ENCODE data around the gene GLUD2. TPM values are rescaled to one million over a fixed set of nuclear protein-coding genes. Genes with fewer than 3 reads are reported as not detected.
"Not testable (repeated sequence)": the region's sequence is repeated elsewhere in the genome, so short reads cannot be mapped to it uniquely, and the experiment has no call there.

Gene GLUD2
- total RNA-seq: 1 to 10 TPM; 1.7 to 2.0 TPM
- long read RNA-seq, donor 1: 0 reads
- long read RNA-seq, donor 2: 0 reads

DNA sequence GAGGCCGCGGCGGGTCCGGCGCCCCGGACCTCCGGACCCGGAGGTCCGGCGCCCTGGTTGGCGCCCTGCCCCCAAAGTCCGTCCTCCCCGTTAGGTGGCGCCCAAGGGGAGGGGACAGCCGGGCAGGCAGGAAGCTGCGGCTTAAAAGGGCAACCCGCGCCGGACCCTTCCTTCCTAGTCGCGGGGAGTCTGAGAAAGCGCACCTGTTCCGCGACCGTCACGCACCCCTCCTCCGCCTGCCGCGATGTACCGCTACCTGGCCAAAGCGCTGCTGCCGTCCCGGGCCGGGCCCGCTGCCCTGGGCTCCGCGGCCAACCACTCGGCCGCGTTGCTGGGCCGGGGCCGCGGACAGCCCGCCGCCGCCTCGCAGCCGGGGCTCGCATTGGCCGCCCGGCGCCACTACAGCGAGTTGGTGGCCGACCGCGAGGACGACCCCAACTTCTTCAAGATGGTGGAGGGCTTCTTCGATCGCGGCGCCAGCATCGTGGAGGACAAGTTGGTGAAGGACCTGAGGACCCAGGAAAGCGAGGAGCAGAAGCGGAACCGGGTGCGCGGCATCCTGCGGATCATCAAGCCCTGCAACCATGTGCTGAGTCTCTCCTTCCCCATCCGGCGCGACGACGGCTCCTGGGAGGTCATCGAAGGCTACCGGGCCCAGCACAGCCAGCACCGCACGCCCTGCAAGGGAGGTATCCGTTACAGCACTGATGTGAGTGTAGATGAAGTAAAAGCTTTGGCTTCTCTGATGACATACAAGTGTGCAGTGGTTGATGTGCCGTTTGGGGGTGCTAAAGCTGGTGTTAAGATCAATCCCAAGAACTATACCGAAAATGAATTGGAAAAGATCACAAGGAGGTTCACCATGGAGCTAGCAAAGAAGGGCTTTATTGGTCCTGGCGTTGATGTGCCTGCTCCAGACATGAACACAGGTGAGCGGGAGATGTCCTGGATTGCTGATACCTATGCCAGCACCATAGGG, at the start of gene GLUD2:
Gene GLUD2 (plus strand): TSS at position 170 of the 979 bp plus-strand sequence. CDS start 75 bp downstream, at position 245.
- intact Hi-C loops (cut with DNase I): not testable (repeated sequence)
- peak; percentile 84 for DNase-seq (ENCODE audit: low spot score)

DNA sequence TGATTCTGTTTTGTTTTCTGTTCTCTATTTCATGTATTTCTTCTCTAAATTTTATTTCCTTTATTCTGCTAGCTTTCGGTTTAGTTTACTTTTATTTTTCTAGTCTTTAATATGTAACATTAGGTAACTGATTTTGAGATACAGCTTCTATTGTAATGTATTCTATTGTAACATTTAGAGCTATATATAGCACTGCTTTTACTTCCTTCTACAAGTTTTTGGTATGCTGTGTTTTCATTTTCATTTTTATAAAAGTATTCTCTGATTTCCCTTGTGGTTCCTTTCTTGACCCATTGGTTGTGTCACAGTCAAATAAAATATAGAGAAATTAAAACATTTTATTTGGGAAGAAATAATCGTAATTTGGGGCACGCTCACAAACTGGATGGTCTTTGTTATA, 48.0 kb upstream of the GLUD2 start:
- DNase-seq (ENCODE audit: low spot score): no peak
- intact Hi-C loops (cut with DNase I): no loop called here

DNA sequence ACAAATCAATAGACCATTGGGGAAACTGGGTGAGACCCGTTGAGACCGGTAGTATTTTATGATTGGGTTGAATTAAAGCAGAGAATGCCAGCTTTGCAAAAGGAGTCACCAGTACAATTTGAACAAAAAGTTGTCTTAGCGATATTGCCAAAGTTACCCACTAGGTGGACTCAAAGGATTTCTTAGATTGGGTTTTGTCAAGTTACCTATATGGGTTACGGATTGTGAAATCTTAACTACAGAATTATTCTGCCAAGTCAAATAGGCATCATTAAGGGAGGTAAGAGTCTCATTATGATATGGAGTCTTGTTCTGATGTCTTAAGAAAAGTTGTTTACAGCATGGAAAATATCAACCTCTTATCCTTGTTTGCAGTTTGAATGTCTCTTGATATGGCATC, 46.8 kb upstream of the GLUD2 start:
- intact Hi-C loops (cut with DNase I): no loop called here

DNA sequence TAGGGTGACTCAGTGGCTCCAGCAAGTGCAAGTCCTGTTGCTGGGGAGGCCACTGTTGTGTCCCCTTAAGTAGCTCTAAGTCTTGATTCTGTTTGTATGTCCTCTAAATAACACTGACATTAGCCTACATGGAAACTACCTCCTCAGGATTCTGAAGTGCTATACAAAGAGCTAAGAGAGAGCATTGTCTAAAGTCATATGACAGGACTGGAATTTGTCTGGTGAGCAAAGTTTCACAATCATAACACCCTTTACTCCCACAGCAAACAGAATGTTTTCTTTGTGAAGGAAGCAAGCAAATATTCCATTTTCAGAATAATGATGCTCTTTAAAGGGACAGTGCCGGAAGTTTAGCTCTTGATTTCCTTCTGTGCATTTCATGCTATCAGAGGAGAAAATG, 38.5 kb upstream of the GLUD2 start:
- no peak for DNase-seq (ENCODE audit: low spot score)
- intact Hi-C loops (cut with DNase I): no loop called here

More for the DNA sequence above, 46.8 kb upstream of the GLUD2 start:
- DNase-seq (ENCODE audit: low spot score): no peak

DNA sequence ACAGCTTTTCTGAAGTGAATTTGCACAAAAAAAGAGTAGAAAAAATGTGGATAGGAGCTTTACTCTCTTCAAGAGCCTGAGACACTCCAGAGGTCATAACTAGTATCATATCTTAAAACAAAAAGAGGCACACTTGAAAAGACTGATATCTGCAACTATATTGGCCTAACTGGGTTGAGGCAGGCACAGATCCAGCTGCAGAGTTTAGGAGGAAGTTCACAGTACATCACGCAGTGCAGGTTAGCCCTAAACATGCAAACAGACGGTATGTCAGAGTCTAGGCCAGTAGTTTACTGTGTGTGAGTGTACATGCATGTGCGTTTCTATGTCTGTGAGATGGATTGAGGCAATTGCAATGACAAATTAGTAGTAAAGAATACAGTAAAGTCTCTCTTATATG, 37.6 kb upstream of the GLUD2 start:
- intact Hi-C loops (cut with DNase I): loop anchor here in 1 of 2 donors (5.0 kb wide), 1 partner anchor 1238 kb away; no protein-coding TSS in a partner anchor
- DNase-seq (ENCODE audit: low spot score): no peak

DNA sequence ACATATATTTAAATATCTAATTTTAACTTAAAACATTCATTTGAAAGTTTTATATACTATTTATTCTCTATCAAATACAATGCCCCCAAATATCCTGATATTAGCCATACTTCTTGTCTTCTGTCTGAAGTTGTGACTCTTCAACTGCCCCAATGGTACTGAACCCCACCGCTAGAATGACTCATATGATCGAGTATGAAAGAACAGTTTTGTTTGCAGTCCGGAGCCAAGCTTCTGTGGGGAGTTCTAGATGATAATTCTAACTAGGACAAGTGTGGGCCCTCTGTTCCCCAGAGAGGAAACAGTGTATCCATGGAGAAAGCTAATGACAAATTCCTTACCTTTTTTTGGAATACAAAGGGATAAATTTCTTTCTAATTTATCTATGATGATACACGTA, 37.2 kb upstream of the GLUD2 start:
- intact Hi-C loops (cut with DNase I): loop anchor here in 1 of 2 donors (5.0 kb wide), 1 partner anchor 1237 kb away; no protein-coding TSS in a partner anchor
- no peak for DNase-seq (ENCODE audit: low spot score)

DNA sequence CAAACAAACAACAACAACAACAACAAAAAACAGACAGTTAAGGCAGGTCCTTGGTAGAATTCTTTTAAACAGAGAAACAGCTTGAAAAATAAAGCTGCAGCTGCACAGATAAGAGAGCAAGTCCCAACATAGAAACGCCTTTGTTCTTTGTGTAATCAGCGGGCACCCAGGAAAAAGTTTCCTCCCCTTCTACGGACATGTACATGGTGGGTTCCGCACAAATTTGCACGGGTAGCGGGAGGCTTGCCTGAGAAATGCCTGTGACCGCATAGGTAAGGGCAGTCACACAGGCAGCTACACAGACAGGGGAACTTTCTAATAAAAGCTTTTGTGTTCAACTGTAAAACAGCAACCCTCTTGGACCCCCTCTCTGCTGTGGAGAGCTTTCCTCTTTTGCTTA, 36.2 kb upstream of the GLUD2 start:
- DNase-seq (ENCODE audit: low spot score): no peak
- intact Hi-C loops (cut with DNase I): loop anchor here in 1 of 2 donors (5.0 kb wide), 1 partner anchor 1236 kb away; no protein-coding TSS in a partner anchor

DNA sequence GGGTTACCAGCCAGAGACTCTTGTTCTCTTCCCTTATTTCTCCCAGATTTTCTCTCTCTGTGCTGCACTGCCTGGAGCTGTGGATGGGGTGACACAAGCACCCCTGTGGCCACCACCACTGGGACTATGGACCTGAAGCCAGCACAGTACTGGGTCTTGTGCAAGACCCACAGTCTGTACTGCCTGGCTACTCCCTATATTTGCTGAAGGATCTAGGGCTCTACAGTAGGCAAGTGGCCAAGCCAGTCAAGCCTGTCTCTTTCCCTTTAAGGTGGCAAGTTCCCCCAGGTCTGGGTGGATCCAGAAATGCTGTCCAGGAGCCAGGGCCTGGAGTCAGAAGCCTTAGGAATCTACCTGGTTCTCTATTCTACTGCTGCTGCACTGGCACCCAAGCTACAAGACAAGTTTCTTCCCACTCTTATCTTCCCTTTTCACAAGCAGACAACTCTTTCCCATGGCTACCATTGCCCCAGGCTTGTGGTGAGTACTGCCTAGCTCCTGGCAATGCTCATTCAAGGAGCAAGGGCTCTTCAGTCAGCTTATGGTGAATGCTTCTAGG, 33.4 kb upstream of the GLUD2 start:
- intact Hi-C loops (cut with DNase I): loop anchor here in 1 of 2 donors (5.0 kb wide), 1 partner anchor 1233 kb away; no protein-coding TSS in a partner anchor
- DNase-seq (ENCODE audit: low spot score): no peak

DNA sequence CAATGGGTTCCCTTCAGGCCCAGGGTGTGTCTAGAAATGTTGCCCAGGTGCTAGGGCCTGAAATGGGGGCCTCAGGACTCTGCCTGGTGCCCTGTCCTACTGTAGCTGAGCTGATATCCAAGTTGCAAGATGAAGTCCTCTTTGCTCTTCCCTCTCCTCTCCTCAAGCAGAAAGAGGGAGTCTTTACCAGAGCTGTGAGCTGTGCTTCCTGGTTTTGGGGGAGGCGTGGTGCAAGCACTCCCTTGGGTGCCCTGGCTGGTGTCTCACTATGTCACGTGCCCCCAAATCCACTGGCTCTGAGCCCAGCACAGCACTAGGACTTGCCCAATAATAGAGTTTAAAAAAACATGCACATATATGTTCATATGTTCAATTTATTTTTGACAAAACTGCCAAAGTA, 32.6 kb upstream of the GLUD2 start:
- intact Hi-C loops (cut with DNase I): loop anchor here in 1 of 2 donors (5.0 kb wide), 1 partner anchor 1232 kb away; no protein-coding TSS in a partner anchor
- no peak for DNase-seq (ENCODE audit: low spot score)

DNA sequence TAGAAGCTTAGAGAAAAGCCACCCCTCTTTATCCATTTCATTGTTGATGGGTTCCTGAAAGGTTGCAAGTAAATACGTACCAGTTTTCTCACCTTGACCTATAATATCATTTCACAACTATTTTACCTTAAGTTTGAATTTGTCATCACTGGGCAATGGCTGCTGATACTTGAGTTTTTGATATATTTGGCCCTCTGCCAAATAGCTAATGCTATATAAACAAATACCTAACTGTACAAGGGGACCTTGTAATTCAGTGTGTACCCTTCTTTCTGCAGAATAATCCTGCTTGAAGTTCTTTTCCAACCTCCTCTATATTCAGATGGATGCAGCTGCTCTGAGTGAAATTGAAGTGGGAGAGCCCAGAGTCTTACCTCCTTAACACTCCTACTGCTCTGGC, 19.0 kb upstream of the GLUD2 start:
- no peak for DNase-seq (ENCODE audit: low spot score)
- intact Hi-C loops (cut with DNase I): no loop called here

DNA sequence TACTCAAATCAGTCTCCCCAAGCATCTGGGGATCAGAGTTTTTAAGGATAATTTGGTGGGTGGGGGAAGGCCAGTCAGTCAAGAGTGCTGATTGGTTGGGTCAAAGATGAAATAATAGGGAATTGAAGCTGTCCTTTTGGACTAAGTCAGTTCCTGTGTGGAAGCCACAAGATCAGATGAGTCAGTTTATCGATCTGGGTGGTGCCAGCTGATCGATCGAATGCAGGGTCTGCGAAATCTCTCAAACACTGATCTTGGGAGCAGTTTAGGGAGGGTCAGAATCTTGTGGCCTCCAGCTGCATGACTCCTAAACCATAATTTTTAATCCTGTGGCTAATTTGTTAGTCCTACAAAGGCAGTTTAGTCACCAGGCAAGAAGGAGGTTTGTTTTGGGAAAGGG, 17.3 kb upstream of the GLUD2 start:
- DNase-seq (ENCODE audit: low spot score): no peak
- intact Hi-C loops (cut with DNase I): no loop called here

DNA sequence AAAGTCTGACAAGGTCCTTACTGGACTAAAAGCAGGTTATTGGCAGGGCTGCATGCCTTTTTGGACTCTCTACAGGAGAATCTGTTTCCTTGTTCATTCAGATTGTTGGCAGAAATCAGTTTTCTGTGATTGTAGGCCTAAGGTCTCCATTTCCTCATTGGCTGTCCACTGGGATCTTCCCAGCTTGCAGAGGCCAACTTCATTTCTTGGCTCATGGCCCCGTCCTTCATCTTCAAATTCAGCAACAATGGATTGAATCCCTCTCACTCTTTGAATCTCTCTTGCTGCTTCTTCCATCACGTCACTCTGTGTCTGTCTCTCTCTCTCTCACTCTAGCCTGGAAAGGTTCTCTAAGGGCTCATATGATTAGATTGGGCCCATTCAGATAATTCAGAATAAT, 14.9 kb upstream of the GLUD2 start:
- no peak for DNase-seq (ENCODE audit: low spot score)
- intact Hi-C loops (cut with DNase I): no loop called here

DNA sequence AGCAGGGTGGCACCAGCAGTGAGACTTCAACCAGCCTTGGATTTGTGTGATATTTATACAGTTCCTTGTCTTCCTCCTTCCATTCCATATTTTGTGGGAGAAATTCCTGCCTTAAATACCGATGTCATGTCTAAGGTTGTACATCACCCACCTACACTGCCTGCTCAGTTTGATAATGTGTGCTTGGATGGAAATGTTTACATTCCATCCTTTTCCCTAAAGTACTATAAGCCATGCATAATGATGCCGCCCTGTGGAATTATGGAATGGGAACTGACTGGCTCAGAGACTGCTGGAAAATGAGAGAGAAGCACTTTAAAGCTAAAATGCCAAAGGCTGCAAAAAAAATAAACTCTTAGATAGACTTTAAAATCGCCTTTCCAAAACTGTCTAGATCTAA, 11.3 kb upstream of the GLUD2 start:
- intact Hi-C loops (cut with DNase I): no loop called here
- no peak for DNase-seq (ENCODE audit: low spot score)

DNA sequence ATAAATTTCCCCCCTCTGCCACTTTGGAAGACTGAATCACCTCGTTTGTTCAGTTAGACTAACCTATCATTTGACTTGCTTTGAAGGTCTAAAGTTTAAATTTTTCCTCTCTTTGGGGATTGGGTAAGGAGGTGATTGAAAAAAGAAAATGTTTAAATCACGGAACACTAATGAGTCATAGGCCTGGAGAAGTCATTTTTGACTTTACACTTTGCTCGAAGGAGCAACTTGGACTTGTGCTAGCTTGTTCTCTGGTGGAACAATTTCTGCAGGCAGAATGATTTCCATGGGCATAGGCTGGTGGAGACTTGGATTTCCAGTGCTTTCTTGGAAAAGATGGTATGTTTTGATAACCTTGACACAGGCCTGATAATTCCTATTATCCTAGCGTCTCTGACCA, 10.5 kb upstream of the GLUD2 start:
- intact Hi-C loops (cut with DNase I): no loop called here
- DNase-seq (ENCODE audit: low spot score): no peak

DNA sequence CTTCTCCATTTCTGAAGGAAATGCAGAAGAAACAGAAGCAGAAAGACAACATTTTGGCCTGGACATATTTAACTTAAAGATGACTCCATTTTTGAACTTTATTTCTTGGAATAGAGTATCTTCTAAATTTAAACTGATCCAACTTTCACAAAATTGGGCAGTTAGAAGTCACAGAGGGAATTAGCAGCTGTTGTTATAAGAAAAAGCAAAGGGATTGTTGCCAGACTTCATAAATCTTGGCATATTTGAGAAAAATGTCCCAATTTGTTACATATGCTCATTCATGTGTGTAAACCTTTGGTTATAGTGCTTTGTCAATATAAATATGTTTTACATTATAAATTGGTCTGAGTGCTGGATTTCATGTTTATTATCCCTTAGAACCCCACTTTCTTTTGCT, 3.4 kb downstream of the GLUD2 start:
- DNase-seq (ENCODE audit: low spot score): no peak
- intact Hi-C loops (cut with DNase I): no loop called here

DNA sequence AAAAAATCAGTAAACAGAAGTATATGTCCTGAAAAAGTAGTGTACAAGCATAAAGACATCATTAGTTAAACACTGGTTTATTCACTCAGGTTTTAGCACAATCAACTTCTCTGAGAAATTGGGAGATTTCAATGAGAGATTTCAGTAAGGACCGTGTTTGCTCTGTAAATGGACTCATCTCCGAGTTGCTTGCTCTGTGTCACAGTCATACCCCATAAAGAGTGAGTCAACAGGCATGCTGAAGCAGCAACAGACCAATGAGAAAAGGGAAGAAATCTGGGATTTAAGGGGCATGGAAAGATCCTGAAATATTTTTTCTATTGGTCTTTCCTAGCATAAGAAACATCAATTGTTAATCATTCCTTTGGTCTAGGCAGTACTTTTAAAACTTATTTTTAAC, 4.7 kb downstream of the GLUD2 start:
- intact Hi-C loops (cut with DNase I): loop anchor here in 1 of 2 donors (2.0 kb wide), 1 partner anchor 39 kb away; no protein-coding TSS in a partner anchor

DNA sequence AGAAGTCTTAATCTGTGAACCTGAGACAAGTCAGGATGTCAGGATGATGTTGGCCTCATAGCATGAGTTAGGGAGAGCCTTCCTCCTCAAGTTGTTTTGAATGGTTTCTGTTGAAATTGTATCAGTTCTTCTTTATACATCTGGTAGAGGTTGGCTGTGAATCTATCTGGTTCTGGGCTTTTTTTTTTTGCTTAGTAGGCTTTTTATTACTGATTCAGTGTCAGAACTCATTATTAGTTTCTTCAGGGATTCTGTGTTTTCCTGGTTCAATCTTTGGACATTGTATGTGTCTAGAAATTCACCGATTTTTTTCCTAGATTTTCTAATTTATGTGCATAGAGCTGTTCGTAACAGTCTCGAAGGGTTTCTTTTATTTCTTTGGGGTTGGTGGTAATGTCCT, 14.9 kb downstream of the GLUD2 start:
- intact Hi-C loops (cut with DNase I): no loop called here
- no peak for DNase-seq (ENCODE audit: low spot score)

More for the DNA sequence above, 4.7 kb downstream of the GLUD2 start:
- DNase-seq (ENCODE audit: low spot score): no peak

DNA sequence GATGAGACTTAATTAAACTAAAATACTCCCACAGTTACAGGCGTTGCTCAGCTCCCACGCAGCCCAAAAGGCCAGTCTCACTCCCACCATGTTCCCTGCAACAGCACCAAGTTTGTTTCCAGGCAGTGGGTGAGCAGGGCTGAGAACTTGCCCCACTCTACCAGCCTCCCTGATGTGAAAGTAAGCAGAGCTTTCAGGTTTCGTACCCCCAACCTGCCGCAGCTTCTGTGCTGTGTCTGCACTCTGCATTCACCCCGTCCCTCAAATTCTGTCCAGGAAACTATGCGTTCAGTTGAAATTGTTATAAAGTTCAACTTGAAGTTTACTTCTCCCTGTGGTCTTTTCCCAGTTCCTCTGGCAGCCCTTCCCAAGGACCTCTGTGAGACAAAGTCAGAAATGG, 17.2 kb downstream of the GLUD2 start:
- intact Hi-C loops (cut with DNase I): no loop called here
- no peak for DNase-seq (ENCODE audit: low spot score)

DNA sequence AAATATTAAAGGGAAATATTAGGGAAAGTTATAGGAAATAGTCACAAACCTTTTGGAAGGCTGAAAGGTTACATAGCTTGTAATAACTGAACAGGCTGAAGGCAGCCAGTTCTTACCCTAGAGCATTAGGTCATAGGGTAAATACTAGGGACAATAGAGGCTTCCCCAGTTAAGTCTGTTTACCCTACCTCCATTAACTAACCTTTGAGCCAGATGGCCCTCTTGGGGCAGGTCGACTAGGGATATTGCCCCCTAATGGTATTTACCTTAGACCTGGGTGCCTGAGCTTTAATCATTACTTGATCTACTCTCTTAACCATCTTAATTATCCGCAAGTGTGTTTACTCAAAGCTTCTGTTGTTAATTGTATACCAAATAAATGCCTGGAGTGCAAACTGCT, 36.8 kb downstream of the GLUD2 start:
- DNase-seq (ENCODE audit: low spot score); intact Hi-C loops (cut with DNase I): not testable (repeated sequence)

DNA sequence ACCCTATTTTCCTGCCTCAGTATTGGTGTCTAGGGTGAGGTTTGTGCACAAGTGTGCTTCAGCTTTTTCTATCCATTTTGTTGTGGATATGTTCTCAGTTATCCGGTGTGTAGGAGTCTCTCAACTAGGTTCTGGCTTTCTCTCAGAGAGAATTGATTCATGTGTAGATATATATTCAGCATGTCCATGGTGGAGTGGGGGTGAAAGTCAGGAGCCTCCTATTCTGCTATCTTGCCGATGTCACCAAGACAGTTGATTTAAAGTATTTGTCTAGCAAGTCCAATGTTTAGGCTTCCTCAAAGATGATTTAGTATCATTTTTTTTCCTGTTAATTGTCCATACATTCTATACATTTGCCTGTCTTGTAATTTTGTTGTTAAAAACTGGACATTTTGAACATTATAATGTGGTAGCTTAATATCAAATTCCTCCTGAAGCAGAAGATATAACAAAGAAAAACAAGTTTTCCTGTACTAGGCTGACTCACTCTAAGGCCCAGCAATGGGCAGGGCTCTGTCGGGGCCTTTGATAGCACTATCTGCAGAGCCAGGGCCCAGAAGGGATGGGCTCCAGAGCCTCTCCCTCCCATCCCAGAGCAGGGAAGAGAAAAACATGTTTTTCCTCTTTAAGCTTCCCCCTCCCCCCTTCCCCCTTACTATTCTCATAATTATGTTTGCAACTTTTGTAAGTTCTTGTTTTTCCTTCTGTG, 37.6 kb downstream of the GLUD2 start:
- intact Hi-C loops (cut with DNase I): no loop called here
- no peak for DNase-seq (ENCODE audit: low spot score)
